Panc1 (cell line): ENCODE measurements around the gene MAB21L2. TPM values are rescaled to one million over a fixed set of nuclear protein-coding genes. Genes with fewer than 3 reads are reported as not detected.

Experiments
- ATAC-seq: fragments of 200-7000 bp; cut with Tn5 transposase; 2 replicates; pipeline ENCODE4 v1.9.1; 2020; ENCODE audit warnings: mild to moderate bottlenecking, moderate library complexity
- BruUV-seq: library from RNA; stranded (reverse); fragments of 400-500 nt; replicated peaks from 2 replicates; lab custom pipeline; 2021; lab: Mats Ljungman, UMichigan
- CTCF ChIA-PET: fragments of 300-600 bp; sonication (Branson Sonifier 250); formaldehyde crosslinking; loops from one replicate; lab custom pipeline; 2022; ENCODE audit warnings: antibody characterized with exemption; lab: Charles Lee
- POLR2A ChIA-PET: fragments of 300-600 bp; sonication (Branson Sonifier 250); formaldehyde crosslinking; loops from one replicate; lab custom pipeline; 2022; ENCODE audit warnings: antibody characterized with exemption; lab: Charles Lee
- DNase-seq: peaks from one replicate; pipeline ENCODE4 v3.0.0-alpha.2; 2010; ENCODE audit warnings: low read depth, low spot score
- H3K27ac ChIP-seq: 2 replicates; pipeline ENCODE4 v1.5.1; 2011; ENCODE audit warnings: mild to moderate bottlenecking, low read length, inconsistent platforms
- H3K27me3 ChIP-seq: fragments of 200-500 bp; sonication (Bioruptor generic); 2 replicates; pipeline ENCODE4 v1.6.0; 2014; ENCODE audit warnings: low read length, inconsistent platforms; ENCODE audit not compliant: control insufficient read depth, insufficient read depth
- H3K36me3 ChIP-seq: fragments of 200-500 bp; sonication (Bioruptor generic); 2 replicates; pipeline ENCODE4 v1.5.1; 2014; ENCODE audit warnings: inconsistent platforms, mild to moderate bottlenecking, low read length, moderate library complexity; ENCODE audit not compliant: control insufficient read depth, insufficient read depth
- H3K4me1 ChIP-seq: 2 replicates; pipeline ENCODE4 v1.5.1; 2011; ENCODE audit warnings: inconsistent platforms, mild to moderate bottlenecking, low read length, moderate library complexity; ENCODE audit not compliant: control insufficient read depth, insufficient read depth
- H3K4me3 ChIP-seq, 2 experiments: 2 replicates each; pipeline ENCODE4 v1.5.1; 2011 to 2012; ENCODE audit warnings: low read depth in 2 of 2, low read length in 2 of 2, mild to moderate bottlenecking in 2 of 2, inconsistent platforms in 1 of 2, moderate library complexity in 1 of 2
- H3K9me3 ChIP-seq: fragments of 200-500 bp; sonication (Bioruptor generic); 2 replicates; pipeline ENCODE4 v1.5.1; 2014; ENCODE audit warnings: low read depth, mild to moderate bottlenecking, inconsistent platforms, low read length, moderate library complexity; ENCODE audit not compliant: control insufficient read depth, insufficient read depth
- POLR2AphosphoS5 ChIP-seq: IDR thresholded peaks from 2 replicates; pipeline ENCODE4 v1.6.1; 2012; ENCODE audit warnings: mild to moderate bottlenecking, low read depth, low read length, moderate library complexity
- SIN3A ChIP-seq: IDR thresholded peaks from 2 replicates; pipeline ENCODE4 v1.6.1; 2012; ENCODE audit warnings: low read depth, mild to moderate bottlenecking, low read length, moderate library complexity, borderline replicate concordance; ENCODE audit not compliant: insufficient read depth
- TCF7L2 ChIP-seq: IDR thresholded peaks from 2 replicates; pipeline ENCODE4 v1.6.1; 2011; ENCODE audit warnings: mild to moderate bottlenecking, low read depth, low read length, inconsistent platforms
- in situ Hi-C: cut with HindIII; loops from 2 replicates; pipeline ENCODE4 v1.10.0; 2016; ENCODE audit warnings: low sequenced_read_pairs, low pct_unique_long_range_greater_than_20kb
- intact Hi-C: fragments of 100-400 bp; cut with micrococcal nuclease; formaldehyde crosslinking; loops from one replicate; pipeline ENCODE4 v1.10.0; 2022; ENCODE audit not compliant: unreplicated experiment
- total RNA-seq: library from RNA; stranded (reverse); gene quantifications from one replicate; pipeline ENCODE4 v1.2.1, GENCODE V29; 2021; ENCODE audit not compliant: unreplicated experiment
- TF ChIP-seq, protein P1 (sequence below): fragments of 450-650 bp; IDR thresholded peaks from 2 replicates; pipeline ENCODE4 v1.5.1; 2017; ENCODE audit warnings: mild to moderate bottlenecking
- TF ChIP-seq, protein P2 (sequence below), 2 experiments: IDR thresholded peaks; 2 replicates each; pipeline ENCODE4 v1.6.1; 2011 to 2012; ENCODE audit warnings: low read depth in 2 of 2, control low read depth in 1 of 2, low read length in 1 of 2, mild to moderate bottlenecking in 1 of 2, moderate library complexity in 1 of 2; ENCODE audit not compliant: insufficient read depth in 1 of 2

The MAB21L2 gene
- total RNA-seq, 1 experiment from 2014 or later, result not detected

DNA sequence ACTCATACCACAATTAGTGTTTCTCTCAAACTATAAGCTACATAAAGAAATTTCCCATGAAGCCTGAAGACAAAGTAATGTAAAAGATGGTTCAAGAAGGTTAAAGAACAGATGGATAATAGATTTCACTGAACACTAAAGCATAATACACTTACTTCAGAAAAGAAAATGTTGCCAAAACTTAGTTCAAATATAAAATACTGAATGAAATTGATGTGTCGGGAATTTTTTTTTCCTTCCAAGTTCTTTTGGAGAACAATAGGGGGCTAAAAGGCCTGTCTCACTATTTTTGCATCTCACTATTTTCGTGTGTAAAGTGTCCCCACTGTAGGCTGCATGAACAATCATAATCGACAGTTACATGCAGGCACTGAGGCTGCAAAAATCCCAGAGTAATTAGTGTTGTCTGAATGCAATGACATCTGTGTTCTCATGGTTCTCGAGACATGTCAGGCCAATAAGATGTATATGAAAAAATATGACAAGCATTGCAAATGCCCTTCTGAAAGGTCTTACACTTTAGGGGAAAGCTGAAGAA lies 11.9 kb upstream of the MAB21L2 start:
- H3K4me1 ChIP-seq, result no peaks in the 10 kb centered on the region; the same call in 1 of the 2 replicates
- TF ChIP-seq, protein P1, sequence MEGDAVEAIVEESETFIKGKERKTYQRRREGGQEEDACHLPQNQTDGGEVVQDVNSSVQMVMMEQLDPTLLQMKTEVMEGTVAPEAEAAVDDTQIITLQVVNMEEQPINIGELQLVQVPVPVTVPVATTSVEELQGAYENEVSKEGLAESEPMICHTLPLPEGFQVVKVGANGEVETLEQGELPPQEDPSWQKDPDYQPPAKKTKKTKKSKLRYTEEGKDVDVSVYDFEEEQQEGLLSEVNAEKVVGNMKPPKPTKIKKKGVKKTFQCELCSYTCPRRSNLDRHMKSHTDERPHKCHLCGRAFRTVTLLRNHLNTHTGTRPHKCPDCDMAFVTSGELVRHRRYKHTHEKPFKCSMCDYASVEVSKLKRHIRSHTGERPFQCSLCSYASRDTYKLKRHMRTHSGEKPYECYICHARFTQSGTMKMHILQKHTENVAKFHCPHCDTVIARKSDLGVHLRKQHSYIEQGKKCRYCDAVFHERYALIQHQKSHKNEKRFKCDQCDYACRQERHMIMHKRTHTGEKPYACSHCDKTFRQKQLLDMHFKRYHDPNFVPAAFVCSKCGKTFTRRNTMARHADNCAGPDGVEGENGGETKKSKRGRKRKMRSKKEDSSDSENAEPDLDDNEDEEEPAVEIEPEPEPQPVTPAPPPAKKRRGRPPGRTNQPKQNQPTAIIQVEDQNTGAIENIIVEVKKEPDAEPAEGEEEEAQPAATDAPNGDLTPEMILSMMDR, result no peak
- TF ChIP-seq, protein P2, sequence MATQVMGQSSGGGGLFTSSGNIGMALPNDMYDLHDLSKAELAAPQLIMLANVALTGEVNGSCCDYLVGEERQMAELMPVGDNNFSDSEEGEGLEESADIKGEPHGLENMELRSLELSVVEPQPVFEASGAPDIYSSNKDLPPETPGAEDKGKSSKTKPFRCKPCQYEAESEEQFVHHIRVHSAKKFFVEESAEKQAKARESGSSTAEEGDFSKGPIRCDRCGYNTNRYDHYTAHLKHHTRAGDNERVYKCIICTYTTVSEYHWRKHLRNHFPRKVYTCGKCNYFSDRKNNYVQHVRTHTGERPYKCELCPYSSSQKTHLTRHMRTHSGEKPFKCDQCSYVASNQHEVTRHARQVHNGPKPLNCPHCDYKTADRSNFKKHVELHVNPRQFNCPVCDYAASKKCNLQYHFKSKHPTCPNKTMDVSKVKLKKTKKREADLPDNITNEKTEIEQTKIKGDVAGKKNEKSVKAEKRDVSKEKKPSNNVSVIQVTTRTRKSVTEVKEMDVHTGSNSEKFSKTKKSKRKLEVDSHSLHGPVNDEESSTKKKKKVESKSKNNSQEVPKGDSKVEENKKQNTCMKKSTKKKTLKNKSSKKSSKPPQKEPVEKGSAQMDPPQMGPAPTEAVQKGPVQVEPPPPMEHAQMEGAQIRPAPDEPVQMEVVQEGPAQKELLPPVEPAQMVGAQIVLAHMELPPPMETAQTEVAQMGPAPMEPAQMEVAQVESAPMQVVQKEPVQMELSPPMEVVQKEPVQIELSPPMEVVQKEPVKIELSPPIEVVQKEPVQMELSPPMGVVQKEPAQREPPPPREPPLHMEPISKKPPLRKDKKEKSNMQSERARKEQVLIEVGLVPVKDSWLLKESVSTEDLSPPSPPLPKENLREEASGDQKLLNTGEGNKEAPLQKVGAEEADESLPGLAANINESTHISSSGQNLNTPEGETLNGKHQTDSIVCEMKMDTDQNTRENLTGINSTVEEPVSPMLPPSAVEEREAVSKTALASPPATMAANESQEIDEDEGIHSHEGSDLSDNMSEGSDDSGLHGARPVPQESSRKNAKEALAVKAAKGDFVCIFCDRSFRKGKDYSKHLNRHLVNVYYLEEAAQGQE (IDR thresholded peaks at IDR 0.05; ENCODE audit: insufficient read depth in 1 of 2, low read depth in 2 of 2, low read length in 1 of 2), result no peak
- TF ChIP-seq TCF7L2 (no peak), SIN3A (no peak), POLR2AphosphoS5 (no peak)
- ChIA-PET CTCF (no interaction called here), POLR2A (no interaction called here)
- in situ Hi-C loops (no loop called here), intact Hi-C loops (no loop called here)
- no peaks in the 10 kb centered on the region for H3K36me3 ChIP-seq
- no peak overlapping the region for H3K27ac ChIP-seq
- H3K4me3 ChIP-seq, result no peak overlapping the region
- no peaks in the 10 kb centered on the region for H3K9me3 ChIP-seq
- ATAC-seq, result no peak
- BruUV-seq, result no TSS peak
- no peaks in the 10 kb centered on the region for H3K27me3 ChIP-seq
- no peak for DNase-seq

DNA sequence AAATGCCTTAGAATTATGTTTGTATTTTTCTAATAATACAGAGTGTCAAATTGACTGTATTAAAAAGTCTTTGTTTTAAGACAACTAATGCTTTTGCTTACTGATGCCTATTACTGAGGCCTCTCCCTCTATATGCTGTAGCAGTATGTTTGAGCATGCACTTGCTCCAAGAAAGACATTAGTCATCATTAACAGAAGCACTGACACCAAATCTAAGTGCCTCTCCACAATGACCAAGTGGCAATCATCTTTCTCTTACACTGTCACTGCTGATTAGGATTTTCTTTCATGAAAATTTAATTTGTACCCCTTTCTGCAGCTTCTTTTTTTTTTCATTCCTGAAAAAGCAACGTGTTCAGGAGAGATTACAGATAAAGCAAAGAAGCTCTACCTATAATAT lies 11.1 kb upstream of the MAB21L2 start:
- DNase-seq, result no peak
- H3K9me3 ChIP-seq, result no peaks in the 10 kb centered on the region
- H3K4me1 ChIP-seq, result no peaks in the 10 kb centered on the region; the same call in 1 of the 2 replicates
- intact Hi-C loops (no loop called here), in situ Hi-C loops (no loop called here)
- no TSS peak for BruUV-seq
- no peak overlapping the region for H3K27ac ChIP-seq
- POLR2A ChIA-PET, result no interaction called here
- CTCF ChIA-PET, result interaction anchor here (0.7 kb wide), 1 partner anchor 26 kb away, joined by 8 read pairs; no protein-coding TSS in a partner anchor
- TF ChIP-seq, protein P1, result no peak
- TF ChIP-seq SIN3A (no peak), TCF7L2 (no peak), POLR2AphosphoS5 (no peak)
- TF ChIP-seq, protein P2 (IDR thresholded peaks at IDR 0.05; ENCODE audit: insufficient read depth in 1 of 2, low read depth in 2 of 2, low read length in 1 of 2), result no peak
- no peaks in the 10 kb centered on the region for H3K27me3 ChIP-seq
- H3K4me3 ChIP-seq, result no peak overlapping the region
- no peak for ATAC-seq
- no peaks in the 10 kb centered on the region for H3K36me3 ChIP-seq
